Left lung (tissue), 10 donors: ENCODE data around the gene PAX2. TPM values are rescaled to one million over a fixed set of nuclear protein-coding genes. Genes with fewer than 3 reads are reported as not detected.

ENCODE experiments used
- ATAC-seq: fragments of 200-7000 bp; cut with Tn5 transposase; one replicate; pipeline ENCODE4 v1.9.1; 2020; ENCODE audit warnings: moderate library complexity
- DNase-seq, 4 donors: peaks; one replicate each; pipeline ENCODE4 v3.0.0-alpha.2; 2013 to 2020
- H3K27ac ChIP-seq, 2 donors: fragments of 200-600 bp; sonication (generic) in 1 of 2; one replicate each; pipeline versions ENCODE4 v1.5.0 to v1.8.0; 2020 to 2021
- H3K27me3 ChIP-seq, 2 donors: fragments of 200-600 bp; sonication (generic) in 1 of 2; one replicate each; pipeline versions ENCODE4 v1.5.0 to v1.8.0; 2020 to 2021
- H3K36me3 ChIP-seq, 2 donors: fragments of 200-600 bp; sonication (generic) in 1 of 2; one replicate each; pipeline versions ENCODE4 v1.5.0 to v1.8.0; 2020 to 2021
- H3K4me1 ChIP-seq, 2 donors: fragments of 200-600 bp; one replicate each; pipeline ENCODE4 v1.8.0; 2021
- H3K4me3 ChIP-seq, 2 donors: fragments of 200-600 bp; sonication (generic) in 1 of 2; one replicate each; pipeline versions ENCODE4 v1.5.0 to v1.8.0; 2020 to 2021; ENCODE audit warnings: mild to moderate bottlenecking in 1 of 2
- H3K9me3 ChIP-seq, 2 donors: fragments of 200-600 bp; sonication (generic) in 1 of 2; one replicate each; pipeline versions ENCODE4 v1.5.0 to v1.8.0; 2020 to 2021
- intact Hi-C, 2 donors: fragments of 100-400 bp; cut with DNase I; formaldehyde crosslinking; loops; one replicate each; pipeline versions ENCODE4 v1.11.2 to v1.14.2; 2022
- polyA plus RNA-seq, 6 donors: library from polyadenylated mRNA; unstranded; fragments of 120-200 nt; gene quantifications; one replicate each; pipeline ENCODE4 v1.2.1, GENCODE V29; 2013; ENCODE audit not compliant: insufficient read length in 6 of 6
- total RNA-seq, 2 donors: library from RNA; stranded (reverse); fragmentation: NEBNext Ultra II Directional; extraction: Animal tissue kit (Norgen Biotek cat#: 25700); gene quantifications; one replicate each; pipeline ENCODE4 v1.2.1, GENCODE V29; 2021
- TF ChIP-seq, protein P1 (sequence below), 2 donors: fragments of 200-600 bp; sonication (generic) in 1 of 2; IDR thresholded peaks; one replicate each; pipeline versions ENCODE4 v1.5.0 to v1.8.0; 2021; ENCODE audit warnings: antibody characterized with exemption in 2 of 2
- donor health status: DM: no; HTN: yes; CAD: no.
- donor health status: DM: no; HTN: no; CAD: no.

Gene PAX2
- total and polyA plus RNA-seq, 8 donors = 0.18 to 1.2 (median 0.47) TPM; not detected in 3

DNA sequence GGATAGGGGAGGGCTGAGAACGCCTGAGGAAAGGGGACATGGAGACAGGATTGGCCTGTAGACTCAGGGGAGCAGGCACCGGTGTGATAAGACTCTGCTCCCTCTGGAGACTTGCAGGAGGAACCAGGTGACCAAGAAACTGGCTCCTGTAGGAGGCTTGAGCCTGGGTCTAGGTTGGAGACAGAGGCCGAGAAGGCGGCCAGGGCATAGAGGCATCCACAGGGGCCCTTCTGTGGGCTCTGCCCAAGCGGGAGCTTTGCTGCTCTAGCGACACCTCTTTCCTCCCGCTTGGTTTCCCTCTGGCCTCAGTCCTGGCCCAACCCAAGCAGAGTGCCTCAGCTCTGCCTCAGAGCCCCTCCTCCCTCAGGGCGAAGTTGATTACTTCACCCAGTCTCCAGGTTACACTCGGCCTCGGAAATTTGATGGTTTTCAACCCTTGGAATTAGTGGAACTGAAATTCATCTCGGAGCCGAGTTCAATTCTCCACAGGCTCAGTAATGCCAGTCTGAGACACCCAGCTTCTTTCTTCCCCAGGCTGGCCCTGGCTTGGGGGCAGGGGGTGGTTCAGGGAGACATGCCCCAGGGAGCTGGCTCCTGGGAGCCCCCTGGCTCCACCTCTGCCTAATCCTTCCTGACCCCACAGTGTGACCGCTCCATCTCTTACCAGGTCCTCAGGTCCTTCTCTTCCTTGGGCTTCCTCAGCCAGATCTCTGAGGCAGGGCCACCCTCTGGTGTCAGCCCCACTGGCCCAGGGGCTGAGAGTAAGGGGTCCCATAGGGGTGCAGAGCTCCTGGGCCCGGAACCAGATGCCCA lies 60.4 kb downstream of the PAX2 start:
- peaks cover 0 to 95% of the 10 kb centered on the region in 2 donors for H3K27me3 ChIP-seq

DNA sequence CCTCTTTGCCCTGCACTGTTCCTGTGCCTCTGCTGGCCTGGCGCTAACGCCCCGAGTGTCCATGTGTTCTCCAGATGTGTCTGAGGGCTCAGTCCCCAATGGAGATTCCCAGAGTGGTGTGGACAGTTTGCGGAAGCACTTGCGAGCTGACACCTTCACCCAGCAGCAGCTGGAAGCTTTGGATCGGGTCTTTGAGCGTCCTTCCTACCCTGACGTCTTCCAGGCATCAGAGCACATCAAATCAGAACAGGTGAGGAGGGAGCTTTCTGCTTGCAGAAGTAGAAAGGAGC lies 60.9 kb downstream of the PAX2 start:
- intact Hi-C loops = no loop called here
- Histone ChIP-seq H3K9me3 (no peaks in the 10 kb centered on the region), H3K27me3 (peaks cover 0 to 95% of the 10 kb centered on the region in 2 donors), H3K27ac (no peak overlapping the region), H3K4me1 (no peaks in the 10 kb centered on the region), H3K4me3 (no peak overlapping the region), H3K36me3 (no peaks in the 10 kb centered on the region)
- DNase-seq (no peak), ATAC-seq (no peak)
- TF ChIP-seq, protein P1, sequence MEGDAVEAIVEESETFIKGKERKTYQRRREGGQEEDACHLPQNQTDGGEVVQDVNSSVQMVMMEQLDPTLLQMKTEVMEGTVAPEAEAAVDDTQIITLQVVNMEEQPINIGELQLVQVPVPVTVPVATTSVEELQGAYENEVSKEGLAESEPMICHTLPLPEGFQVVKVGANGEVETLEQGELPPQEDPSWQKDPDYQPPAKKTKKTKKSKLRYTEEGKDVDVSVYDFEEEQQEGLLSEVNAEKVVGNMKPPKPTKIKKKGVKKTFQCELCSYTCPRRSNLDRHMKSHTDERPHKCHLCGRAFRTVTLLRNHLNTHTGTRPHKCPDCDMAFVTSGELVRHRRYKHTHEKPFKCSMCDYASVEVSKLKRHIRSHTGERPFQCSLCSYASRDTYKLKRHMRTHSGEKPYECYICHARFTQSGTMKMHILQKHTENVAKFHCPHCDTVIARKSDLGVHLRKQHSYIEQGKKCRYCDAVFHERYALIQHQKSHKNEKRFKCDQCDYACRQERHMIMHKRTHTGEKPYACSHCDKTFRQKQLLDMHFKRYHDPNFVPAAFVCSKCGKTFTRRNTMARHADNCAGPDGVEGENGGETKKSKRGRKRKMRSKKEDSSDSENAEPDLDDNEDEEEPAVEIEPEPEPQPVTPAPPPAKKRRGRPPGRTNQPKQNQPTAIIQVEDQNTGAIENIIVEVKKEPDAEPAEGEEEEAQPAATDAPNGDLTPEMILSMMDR (IDR thresholded peaks at IDR 0.05) = no peak

More for the DNA sequence above, 60.4 kb downstream of the PAX2 start:
- no peak for DNase-seq
- H3K36me3 ChIP-seq = no peaks in the 10 kb centered on the region
- ATAC-seq = no peak
- TF ChIP-seq, protein P1 (IDR thresholded peaks at IDR 0.05) = no peak
- intact Hi-C loops = no loop called here
- H3K4me1 ChIP-seq = no peaks in the 10 kb centered on the region
- no peak overlapping the region for H3K27ac ChIP-seq
- no peaks in the 10 kb centered on the region for H3K9me3 ChIP-seq
- H3K4me3 ChIP-seq = no peak overlapping the region

DNA sequence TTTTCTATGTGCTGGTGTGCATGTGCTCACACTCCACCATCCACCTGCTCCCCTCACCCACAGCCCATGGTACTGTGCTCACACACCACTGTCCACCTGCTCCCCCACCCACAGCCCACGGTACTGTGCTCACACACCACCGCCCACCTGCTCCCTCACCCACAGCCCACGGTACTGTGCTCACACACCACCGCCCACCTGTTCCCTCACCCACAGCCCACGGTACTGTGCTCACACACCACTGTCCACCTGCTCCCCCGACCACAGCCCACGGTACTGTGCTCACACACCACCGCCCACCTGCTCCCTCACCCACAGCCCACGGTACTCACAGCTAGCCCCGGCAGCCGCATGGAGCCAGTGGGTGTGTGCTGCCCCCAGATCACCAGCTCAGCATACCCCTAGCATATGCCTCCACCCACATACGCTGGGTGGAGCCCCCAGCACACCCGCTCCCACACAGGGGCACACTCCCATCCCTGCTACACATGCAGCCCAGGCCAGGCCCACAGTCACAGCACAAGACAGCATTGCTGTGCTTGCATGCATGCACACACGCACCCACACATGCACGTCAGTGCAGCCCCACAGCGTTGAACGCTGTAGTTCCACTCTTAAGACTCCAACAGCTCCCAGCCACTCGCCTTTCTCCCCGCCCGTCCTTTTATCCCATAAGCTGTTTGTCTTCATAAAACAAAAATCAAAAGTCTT lies 62.0 kb downstream of the PAX2 start:
- intact Hi-C loops = no loop called here
- no peaks in the 10 kb centered on the region for H3K4me1 ChIP-seq
- ATAC-seq = no peak
- DNase-seq = no peak
- H3K36me3 ChIP-seq = no peaks in the 10 kb centered on the region
- no peaks in the 10 kb centered on the region for H3K9me3 ChIP-seq
- TF ChIP-seq, protein P1 (IDR thresholded peaks at IDR 0.05) = no peak
- H3K27ac ChIP-seq = no peak overlapping the region
- H3K27me3 ChIP-seq = peaks cover 0 to 95% of the 10 kb centered on the region in 2 donors
- no peak overlapping the region for H3K4me3 ChIP-seq

DNA sequence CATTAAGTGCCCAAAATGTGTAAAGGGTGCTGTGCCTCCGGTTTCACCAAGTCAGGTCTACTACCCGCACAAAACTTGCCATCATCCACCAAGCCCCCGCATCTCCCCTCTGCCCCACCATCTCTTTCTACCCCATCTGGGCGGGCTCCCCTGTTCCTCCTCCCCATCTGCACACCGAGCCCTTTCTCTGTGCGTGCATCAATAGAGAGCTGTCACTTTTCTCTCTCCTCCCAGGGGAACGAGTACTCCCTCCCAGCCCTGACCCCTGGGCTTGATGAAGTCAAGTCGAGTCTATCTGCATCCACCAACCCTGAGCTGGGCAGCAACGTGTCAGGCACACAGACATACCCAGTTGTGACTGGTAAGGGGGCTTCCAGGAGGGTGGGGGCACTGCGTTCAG lies 63.5 kb downstream of the PAX2 start:
- Histone ChIP-seq H3K27ac (no peak overlapping the region), H3K4me1 (no peaks in the 10 kb centered on the region), H3K4me3 (no peak overlapping the region), H3K36me3 (no peaks in the 10 kb centered on the region), H3K27me3 (peaks cover 0 to 95% of the 10 kb centered on the region in 2 donors), H3K9me3 (no peaks in the 10 kb centered on the region)
- intact Hi-C loops = no loop called here
- ATAC-seq = no peak
- no peak for DNase-seq
- TF ChIP-seq, protein P1 (IDR thresholded peaks at IDR 0.05) = no peak

DNA sequence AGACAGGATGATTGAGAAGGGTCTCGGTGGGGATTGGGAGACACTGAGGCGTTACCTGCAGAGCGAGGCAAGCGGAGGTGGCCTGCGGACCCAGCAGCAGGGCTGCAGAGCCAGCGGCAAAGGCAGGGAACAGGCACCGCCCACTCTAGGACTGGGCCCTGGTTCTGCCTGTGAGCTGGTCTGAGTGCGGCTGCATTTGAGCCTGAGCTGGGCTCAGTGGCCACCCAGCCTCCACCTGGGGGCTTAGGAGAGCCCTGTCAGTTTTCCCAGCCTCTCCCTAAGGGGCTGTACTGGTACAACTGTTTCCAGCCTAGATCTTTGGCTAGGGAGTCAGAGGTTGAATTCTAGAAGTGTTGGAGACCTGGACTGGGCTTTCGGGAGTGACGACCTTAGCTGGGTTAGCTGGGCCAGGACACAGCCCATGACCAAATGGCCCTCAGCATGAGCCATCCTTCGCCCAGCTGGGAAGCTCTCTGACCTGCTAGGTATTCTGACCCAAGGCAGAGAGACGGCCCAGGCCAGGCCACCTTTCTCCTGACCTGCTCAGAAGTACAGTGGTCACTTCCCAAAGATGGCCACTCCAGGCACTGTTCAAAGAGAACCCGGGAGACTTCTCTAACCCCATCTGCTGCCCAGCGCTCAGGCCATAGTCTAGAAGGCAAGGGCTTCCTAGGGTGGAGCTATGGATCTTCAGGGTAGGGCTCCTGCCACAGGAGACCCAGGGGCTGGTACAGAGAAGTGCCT lies 64.9 kb downstream of the PAX2 start:
- no peaks in the 10 kb centered on the region for H3K36me3 ChIP-seq
- intact Hi-C loops = no loop called here
- peaks cover 0 to 100% of the 10 kb centered on the region in 2 donors for H3K27me3 ChIP-seq
- H3K4me1 ChIP-seq = no peaks in the 10 kb centered on the region
- no peak overlapping the region for H3K4me3 ChIP-seq
- TF ChIP-seq, protein P1 (IDR thresholded peaks at IDR 0.05) = no peak
- no peaks in the 10 kb centered on the region for H3K9me3 ChIP-seq
- ATAC-seq = no peak
- no peak overlapping the region for H3K27ac ChIP-seq
- peak in 1 of 4 donors; percentile 53 for DNase-seq
